ENCODE data around the gene PLA2G4C. TPM values are rescaled to one million over a fixed set of nuclear protein-coding genes. Genes with fewer than 3 reads are reported as not detected.
"Not testable (repeated sequence)": the region's sequence is repeated elsewhere in the genome, so short reads cannot be mapped to it uniquely, and the experiment has no call there.

Gene PLA2G4C
- total RNA-seq, 1 experiment from 2014 or later, result 4.2 TPM

GRCh38 chr19:48081106-48081505 is 29.5 kb downstream of the PLA2G4C start:
- no peak overlapping the region for H3K4me3 Mint-ChIP-seq (ENCODE audit: low read depth, unreplicated experiment)
- no peak for TF ChIP-seq CTCF (IDR thresholded peaks at IDR 0.05; ENCODE audit: unreplicated experiment)
- BruUV-seq (replicated peaks), result no TSS peak
- H3K4me1 Mint-ChIP-seq (ENCODE audit: low read depth, unreplicated experiment), result no peaks in the 10 kb centered on the region
- DNase-seq, result no peak
- intact Hi-C loops (cut with micrococcal nuclease; ENCODE audit: unreplicated experiment), result no loop called here
- H3K27ac Mint-ChIP-seq (ENCODE audit: unreplicated experiment), result no peak overlapping the region
- H3K27me3 Mint-ChIP-seq (ENCODE audit: unreplicated experiment), result peaks cover 49% of the 10 kb centered on the region
- H3K9me3 Mint-ChIP-seq (ENCODE audit: low read depth, unreplicated experiment), result no peaks in the 10 kb centered on the region
- H3K36me3 Mint-ChIP-seq (ENCODE audit: insufficient read depth, unreplicated experiment), result no peaks in the 10 kb centered on the region
- CTCF ChIA-PET, result interaction anchor here (0.6 kb wide), 1 partner anchor 1424 kb away, joined by 4 read pairs; no protein-coding TSS in a partner anchor

- BruUV-seq (replicated peaks); H3K4me3 Mint-ChIP-seq (ENCODE audit: low read depth, unreplicated experiment); H3K27ac Mint-ChIP-seq (ENCODE audit: unreplicated experiment); H3K9me3 Mint-ChIP-seq (ENCODE audit: low read depth, unreplicated experiment); H3K4me1 Mint-ChIP-seq (ENCODE audit: low read depth, unreplicated experiment); intact Hi-C loops (cut with micrococcal nuclease; ENCODE audit: unreplicated experiment); H3K36me3 Mint-ChIP-seq (ENCODE audit: insufficient read depth, unreplicated experiment); DNase-seq: not testable (repeated sequence)
- H3K27me3 Mint-ChIP-seq (ENCODE audit: unreplicated experiment), result peaks cover 64% of the 10 kb centered on the region
- CTCF ChIA-PET, result interaction anchor here (0.6 kb wide), 1 partner anchor 349 kb away, joined by 4 read pairs; no protein-coding TSS in a partner anchor
These were observed 40.3 kb downstream of the PLA2G4C start for GRCh38 chr19:48070177-48070769.

GRCh38 chr19:48069435-48069834 is 41.2 kb downstream of the PLA2G4C start:
- Mint-ChIP-seq H3K9me3 (ENCODE audit: low read depth, unreplicated experiment) (no peaks in the 10 kb centered on the region), H3K27ac (ENCODE audit: unreplicated experiment) (no peak overlapping the region), H3K4me3 (ENCODE audit: low read depth, unreplicated experiment) (no peak overlapping the region), H3K4me1 (ENCODE audit: low read depth, unreplicated experiment) (no peaks in the 10 kb centered on the region), H3K27me3 (ENCODE audit: unreplicated experiment) (peaks cover 64% of the 10 kb centered on the region), H3K36me3 (ENCODE audit: insufficient read depth, unreplicated experiment) (no peaks in the 10 kb centered on the region)
- no peak for DNase-seq
- intact Hi-C loops (cut with micrococcal nuclease; ENCODE audit: unreplicated experiment), result no loop called here
- no peak for TF ChIP-seq CTCF (IDR thresholded peaks at IDR 0.05; ENCODE audit: unreplicated experiment)
- CTCF ChIA-PET, result no interaction called here
- BruUV-seq (replicated peaks), result no TSS peak

- Mint-ChIP-seq H3K36me3 (ENCODE audit: insufficient read depth, unreplicated experiment) (no peaks in the 10 kb centered on the region), H3K27me3 (ENCODE audit: unreplicated experiment) (peaks cover 77% of the 10 kb centered on the region), H3K4me3 (ENCODE audit: low read depth, unreplicated experiment) (no peak overlapping the region), H3K27ac (ENCODE audit: unreplicated experiment) (no peak overlapping the region), H3K9me3 (ENCODE audit: low read depth, unreplicated experiment) (no peaks in the 10 kb centered on the region), H3K4me1 (ENCODE audit: low read depth, unreplicated experiment) (no peaks in the 10 kb centered on the region)
- no TSS peak for BruUV-seq (replicated peaks)
- CTCF ChIA-PET, result no interaction called here
- DNase-seq, result no peak
- intact Hi-C loops (cut with micrococcal nuclease; ENCODE audit: unreplicated experiment), result no loop called here
- no peak for TF ChIP-seq CTCF (IDR thresholded peaks at IDR 0.05; ENCODE audit: unreplicated experiment)
These were observed 46.1 kb downstream of the PLA2G4C start for GRCh38 chr19:48064509-48064908.
